HG02678 (cell line): ENCODE data around the gene FHOD3.
A peak's percentile ranks its signal among the peaks of the same experiment; 100 is the strongest.

Experiments used
- ATAC-seq: cut with Tn5 transposase; IDR thresholded peaks from one replicate; pipeline ENCODE4 v1.9.1; 2021; ENCODE audit warnings: mild to moderate bottlenecking, moderate library complexity; ENCODE audit not compliant: unreplicated experiment

The FHOD3 gene

DNA sequence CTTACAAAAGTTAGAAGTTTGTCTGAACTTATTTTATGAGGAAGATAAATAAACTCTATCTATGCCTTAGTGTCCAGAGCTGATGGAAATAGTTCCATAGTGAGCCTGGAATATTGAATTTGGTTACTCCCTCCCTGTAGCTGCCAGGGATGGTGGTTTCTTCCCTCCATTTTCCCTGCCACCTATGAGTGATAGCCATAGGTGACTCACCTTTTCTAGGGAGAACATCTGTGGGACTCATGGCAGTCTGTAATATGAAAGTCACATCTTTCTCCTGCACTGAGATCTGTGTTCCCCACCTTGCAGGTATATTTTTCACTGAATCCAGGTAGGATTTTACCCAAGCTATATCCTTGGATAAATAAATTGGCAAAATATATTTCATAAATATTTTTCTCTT, 382.5 kb downstream of the FHOD3 start:
- ATAC-seq = no peak

GRCh38 chr18:36685580-36685979, 388.1 kb downstream of the FHOD3 start:
- no peak for ATAC-seq

DNA sequence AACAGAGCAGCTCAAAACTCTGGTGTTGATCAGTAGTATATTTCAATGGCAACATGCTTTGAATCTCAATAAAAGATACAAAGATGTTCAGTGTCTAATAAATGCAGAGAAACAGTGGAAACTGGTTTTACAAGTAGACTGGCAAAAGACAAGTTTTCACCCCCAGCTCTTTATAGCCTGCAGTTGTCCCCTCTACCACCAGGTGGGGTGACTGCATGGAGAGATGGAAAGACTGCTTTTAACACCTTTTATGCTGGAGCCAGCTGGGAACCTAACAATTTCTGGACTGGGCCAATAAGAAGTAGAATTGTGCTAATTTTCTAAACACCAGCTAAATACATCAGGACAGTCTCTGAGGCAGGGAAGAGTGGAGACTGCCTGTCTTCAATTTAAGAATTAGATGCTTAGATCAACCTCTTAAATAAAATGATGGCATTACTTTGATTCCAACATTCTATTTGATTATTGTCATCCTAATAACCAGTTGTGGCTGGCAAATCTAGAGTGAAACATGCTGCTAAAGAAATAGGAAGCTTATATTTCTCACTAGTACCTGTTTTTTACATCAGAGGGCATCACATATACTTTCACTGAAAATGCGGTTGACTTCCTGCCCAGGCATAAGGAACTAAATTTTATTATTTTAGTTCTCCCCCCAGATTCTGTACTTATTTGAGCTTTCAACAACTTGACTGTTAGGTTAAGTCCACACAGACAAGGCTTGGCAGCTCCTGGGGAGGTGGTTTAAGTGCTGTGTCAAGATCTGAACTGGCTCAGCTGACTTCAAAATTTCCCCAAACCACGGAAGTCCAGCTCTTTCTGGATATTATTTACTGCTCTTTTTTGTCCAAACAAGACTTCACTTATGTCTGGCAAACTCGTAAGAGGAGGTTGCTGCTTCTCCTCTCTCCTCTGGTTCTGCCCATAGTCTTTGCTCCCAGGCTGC, 390.8 kb downstream of the FHOD3 start:
- peak; percentile 73 for ATAC-seq

- no peak for ATAC-seq
Observed at GRCh38 chr18:36692371-36692770, 394.9 kb downstream of the FHOD3 start.

DNA sequence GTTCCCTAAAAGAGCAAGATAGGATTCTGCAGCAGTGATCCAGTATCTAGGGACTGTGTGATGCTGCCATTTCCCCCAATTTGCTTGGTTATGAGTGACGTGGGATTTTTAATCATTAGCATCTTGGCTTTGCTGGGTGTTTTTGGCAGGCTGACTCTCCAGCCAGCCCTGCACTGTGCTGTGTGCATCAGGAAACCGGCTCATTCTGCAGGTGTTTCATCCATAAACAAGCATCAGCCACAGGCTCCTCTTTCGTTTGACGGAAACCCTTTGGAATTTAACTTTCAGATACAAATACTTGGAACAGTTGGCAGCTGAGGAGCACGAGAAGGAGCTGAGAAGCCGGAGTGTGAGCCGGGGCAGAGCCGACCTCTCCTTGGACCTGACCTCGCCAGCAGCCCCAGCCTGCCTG, 395.4 kb downstream of the FHOD3 start:
- no peak for ATAC-seq

DNA sequence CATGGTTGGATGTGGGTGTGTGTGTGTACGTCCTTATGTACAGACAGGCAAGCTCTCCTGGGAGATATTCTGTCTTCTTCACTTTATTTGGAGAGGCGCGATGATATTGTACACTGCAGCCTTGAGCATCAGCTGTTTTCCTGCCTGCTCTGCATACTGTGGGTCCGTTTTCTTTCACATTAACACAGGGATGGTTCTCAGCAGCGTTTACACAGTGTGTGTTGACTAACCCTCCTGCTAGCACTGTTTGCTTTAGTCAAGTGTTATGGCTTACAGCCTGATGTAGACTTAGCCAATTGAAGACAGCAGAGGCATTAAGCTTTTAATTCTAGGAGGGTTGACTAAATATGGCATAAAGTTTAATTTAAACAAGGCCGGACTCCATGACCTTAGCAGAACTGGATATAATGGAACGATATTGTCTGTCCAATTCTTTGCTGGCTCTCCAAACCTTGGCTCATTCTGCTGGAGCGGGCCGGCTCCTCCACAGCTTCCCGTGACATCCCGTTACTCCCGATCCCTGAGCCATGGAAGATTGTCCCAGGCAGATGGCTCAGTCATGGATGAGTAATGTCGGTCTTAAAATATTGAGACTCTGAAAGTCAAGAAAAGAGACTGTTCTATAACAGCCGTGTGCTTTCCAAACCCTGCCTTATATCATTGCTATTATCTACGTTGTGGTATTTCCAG, 396.6 kb downstream of the FHOD3 start:
- no peak for ATAC-seq

DNA sequence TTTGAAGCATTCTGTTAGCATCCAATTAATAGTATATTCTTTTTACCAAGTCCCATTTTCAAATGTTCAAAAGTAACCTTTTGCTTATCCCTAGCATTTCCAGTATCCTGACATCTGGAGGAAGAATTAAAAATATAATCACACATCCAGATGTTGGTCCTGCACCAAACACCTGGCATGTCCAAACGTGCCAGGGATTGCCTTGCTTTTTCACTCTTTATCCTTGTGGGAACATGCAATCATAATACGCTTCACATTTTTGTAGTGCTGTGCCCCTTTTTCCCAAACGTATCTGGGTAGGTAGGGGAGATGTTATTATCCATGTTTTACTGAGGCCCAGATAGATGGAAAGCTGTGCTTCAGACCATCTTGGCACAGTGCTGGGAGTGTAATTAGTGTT, 398.3 kb downstream of the FHOD3 start:
- ATAC-seq = no peak

- ATAC-seq = no peak
Observed at GRCh38 chr18:36697905-36698304, 400.4 kb downstream of the FHOD3 start.

DNA sequence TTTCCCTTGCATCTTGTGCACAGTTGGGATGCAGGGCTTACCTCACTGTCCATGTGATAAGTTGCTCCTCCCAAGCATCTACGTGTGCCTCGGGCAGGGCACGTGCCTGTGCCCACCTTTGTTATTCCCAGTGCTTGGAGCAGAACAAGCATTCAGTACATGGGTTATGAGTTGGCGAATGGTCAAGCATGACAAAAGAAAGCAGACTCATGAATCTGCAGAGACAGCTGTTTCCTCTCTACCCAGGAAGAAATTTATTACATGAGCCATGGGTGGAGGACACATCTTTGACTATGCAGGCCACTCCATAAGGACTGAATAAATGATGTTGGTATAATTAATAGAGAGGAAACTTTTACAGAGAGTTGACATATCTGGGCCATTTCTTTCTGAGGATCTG, 403.4 kb downstream of the FHOD3 start:
- ATAC-seq = no peak

GRCh38 chr18:36702401-36703013, 405.0 kb downstream of the FHOD3 start:
- ATAC-seq = no peak

DNA sequence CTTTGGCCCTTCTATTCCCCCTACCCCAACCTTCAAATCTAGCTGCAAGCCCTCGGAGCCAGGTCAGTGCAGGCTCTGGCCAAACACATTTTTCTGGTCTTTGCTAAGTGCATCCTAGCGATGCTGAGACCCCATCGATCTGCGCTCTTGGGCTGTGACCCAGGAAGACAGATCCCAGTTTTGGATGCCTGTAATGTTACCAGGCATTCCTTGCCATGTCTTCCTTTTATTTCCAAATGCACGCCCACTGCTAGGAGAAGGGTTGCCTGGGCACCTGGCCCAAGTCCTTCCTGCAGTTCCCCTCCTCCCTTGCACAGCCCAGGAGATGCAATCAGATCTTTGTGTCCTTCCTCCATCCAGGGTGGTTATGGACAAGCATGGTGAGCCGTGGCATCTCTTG, 406.6 kb downstream of the FHOD3 start:
- ATAC-seq = no peak

GRCh38 chr18:36706134-36706881, 408.8 kb downstream of the FHOD3 start:
- no peak for ATAC-seq

DNA sequence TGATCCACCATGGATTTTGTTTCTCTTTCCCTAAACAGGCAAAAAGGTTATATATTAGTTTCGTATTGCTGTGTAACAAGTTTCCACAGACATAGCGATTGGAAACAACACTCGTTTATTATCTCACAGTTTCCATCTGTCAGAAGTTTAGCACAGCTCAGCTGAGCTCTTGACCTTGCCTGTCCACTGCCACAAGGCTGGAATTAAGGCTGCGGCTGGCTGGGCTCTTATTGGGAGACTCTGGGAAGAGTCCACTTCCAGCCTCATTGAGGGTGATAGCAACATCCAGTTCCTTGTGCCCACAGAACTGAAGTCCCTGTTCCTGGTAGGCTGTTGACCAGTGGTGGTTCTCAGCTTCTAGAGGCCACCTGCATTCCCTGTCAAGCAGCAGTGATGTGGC, 410.9 kb downstream of the FHOD3 start:
- ATAC-seq = no peak

DNA sequence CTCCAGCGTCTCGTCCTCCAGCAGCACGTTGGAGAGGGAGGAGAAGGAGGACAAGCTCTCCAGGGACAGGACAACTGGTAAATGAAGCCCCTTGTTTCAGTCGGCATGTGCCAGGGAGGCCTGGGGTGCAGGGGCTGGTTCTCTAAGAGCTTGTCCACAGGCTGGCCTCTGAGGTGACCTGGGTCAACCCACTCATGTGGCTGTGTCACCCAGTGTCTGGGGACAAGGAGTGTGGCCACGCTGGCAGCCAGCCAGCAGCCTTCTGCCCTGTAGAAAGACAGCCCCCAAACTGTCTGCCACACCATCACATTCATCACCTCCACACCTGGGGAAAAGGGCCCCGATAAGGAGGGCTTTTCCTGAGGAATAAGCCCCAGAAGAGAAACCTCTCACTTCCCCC, 411.8 kb downstream of the FHOD3 start:
- no peak for ATAC-seq

GRCh38 chr18:36711014-36711725, 413.7 kb downstream of the FHOD3 start:
- no peak for ATAC-seq

- ATAC-seq = no peak
Observed at GRCh38 chr18:36711813-36712444, 414.4 kb downstream of the FHOD3 start.

- no peak for ATAC-seq
Observed at GRCh38 chr18:36714476-36714875, 417.0 kb downstream of the FHOD3 start.

DNA sequence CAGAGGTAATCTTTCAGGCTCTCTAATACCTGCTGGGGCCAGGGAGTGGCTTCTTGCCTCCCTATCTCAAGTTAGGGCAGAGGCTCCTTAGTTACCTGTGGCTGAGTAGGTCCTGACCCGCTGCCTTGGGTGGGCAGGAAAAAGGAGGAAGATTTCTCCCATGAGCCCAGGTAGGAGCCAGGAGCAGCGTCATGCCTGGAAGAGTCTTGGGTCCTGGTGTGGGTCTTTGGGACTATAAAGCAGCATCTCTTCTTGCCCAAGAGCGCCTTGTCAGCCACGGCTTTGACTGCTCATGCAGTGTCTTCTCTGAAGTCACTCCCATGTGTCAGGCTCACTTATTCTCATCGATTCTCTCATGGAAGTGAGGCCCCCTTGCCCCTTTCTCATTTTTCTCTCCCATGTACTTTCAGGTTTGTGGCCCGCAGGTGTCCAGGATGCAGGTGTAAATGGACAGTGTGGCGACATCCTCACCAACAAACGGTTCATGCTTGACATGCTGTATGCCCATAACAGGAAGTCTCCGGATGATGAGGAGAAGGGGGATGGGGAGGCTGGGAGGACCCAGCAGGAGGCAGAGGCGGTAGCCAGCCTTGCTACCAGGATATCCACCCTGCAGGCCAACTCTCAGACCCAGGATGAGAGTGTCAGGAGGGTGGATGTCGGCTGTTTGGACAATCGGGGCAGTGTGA, 420.1 kb downstream of the FHOD3 start:
- ATAC-seq = no peak

GRCh38 chr18:36718705-36719328, 421.3 kb downstream of the FHOD3 start:
- no peak for ATAC-seq
